ENCODE data around the gene SMAD7. TPM values are rescaled to one million over a fixed set of nuclear protein-coding genes. Genes with fewer than 3 reads are reported as not detected.

The SMAD7 gene
- total and polyA plus RNA-seq, 10 of the 15 experiments (the other 5 are each of a cell fraction or from before 2014, with no cell fraction given) = 1.3 to 22.5 (median 8.0) TPM

DNA sequence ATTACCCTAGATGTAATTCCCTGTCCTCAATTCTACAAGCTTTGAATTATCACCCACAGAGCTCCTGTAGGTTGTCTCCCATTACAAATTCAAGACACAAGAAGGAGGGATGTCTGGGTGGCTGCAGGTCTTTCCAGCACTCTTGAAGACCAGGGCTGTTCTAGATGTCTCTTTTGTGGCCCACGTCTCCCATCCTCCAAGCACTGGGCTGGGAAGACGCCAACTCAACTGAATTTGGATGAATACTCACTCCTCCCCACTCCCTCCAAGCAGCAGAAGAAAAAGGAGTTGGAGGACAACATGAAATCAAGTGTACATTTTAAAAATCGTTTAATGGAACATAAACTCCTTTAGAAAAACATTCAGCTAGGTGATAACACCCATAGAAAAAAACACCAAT lies 31.2 kb downstream of the SMAD7 start:
- WGBS (ENCODE audit: insufficient coverage, insufficient replicate concordance, low lambda C conversion rate, missing lambda C conversion rate) = 63% methylated on average over 3 of the region's 3 CpGs

More for the DNA sequence above, 31.2 kb downstream of the SMAD7 start:
- TF ChIP-seq, protein P1, sequence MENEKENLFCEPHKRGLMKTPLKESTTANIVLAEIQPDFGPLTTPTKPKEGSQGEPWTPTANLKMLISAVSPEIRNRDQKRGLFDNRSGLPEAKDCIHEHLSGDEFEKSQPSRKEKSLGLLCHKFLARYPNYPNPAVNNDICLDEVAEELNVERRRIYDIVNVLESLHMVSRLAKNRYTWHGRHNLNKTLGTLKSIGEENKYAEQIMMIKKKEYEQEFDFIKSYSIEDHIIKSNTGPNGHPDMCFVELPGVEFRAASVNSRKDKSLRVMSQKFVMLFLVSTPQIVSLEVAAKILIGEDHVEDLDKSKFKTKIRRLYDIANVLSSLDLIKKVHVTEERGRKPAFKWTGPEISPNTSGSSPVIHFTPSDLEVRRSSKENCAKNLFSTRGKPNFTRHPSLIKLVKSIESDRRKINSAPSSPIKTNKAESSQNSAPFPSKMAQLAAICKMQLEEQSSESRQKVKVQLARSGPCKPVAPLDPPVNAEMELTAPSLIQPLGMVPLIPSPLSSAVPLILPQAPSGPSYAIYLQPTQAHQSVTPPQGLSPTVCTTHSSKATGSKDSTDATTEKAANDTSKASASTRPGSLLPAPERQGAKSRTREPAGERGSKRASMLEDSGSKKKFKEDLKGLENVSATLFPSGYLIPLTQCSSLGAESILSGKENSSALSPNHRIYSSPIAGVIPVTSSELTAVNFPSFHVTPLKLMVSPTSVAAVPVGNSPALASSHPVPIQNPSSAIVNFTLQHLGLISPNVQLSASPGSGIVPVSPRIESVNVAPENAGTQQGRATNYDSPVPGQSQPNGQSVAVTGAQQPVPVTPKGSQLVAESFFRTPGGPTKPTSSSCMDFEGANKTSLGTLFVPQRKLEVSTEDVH (IDR thresholded peaks at IDR 0.05; ENCODE audit: low read depth, partially characterized antibody) = no peak
- TF ChIP-seq PAX5 (IDR thresholded peaks at IDR 0.05; ENCODE audit: borderline replicate concordance, low read depth, low read length) (no peak), NFXL1 (IDR thresholded peaks at IDR 0.05; ENCODE audit: borderline replicate concordance) (no peak), ZZZ3 (IDR thresholded peaks at IDR 0.05; ENCODE audit: control insufficient read depth, insufficient read length, low read depth) (no peak), TCF3 (IDR thresholded peaks at IDR 0.05; ENCODE audit: borderline replicate concordance, insufficient read depth, low read depth, low read length) (no peak), BACH1 (IDR thresholded peaks at IDR 0.05; ENCODE audit: borderline replicate concordance) (no peak), FOS (IDR thresholded peaks at IDR 0.05; ENCODE audit: borderline replicate concordance, extremely low read depth, insufficient read length) (no peak), NR2C2 (IDR thresholded peaks at IDR 0.05; ENCODE audit: borderline replicate concordance, control insufficient read depth, insufficient read length, low read depth) (no peak)
- Histone ChIP-seq H3K4me1 (ENCODE audit: control insufficient read depth, insufficient read depth, low read length) (peaks cover 40% of the 10 kb centered on the region), H3K27me3 (replicated peaks in 1 of 2; ENCODE audit: control insufficient read depth in 2 of 2, insufficient read depth in 2 of 2, low read length in 1 of 2) (no peaks in the 10 kb centered on the region), H3K4me3 (no peak overlapping the region), H3K36me3 (ENCODE audit: control insufficient read depth in 2 of 2, insufficient read depth in 2 of 2, low read length in 1 of 2) (peaks cover 11 to 35% of the 10 kb centered on the region in 2 experiments; a peak in 3 of 4 replicates), H3K9me3 (replicated peaks; ENCODE audit: control insufficient read depth, insufficient read depth, low read length) (no peaks in the 10 kb centered on the region), H3K27ac (ENCODE audit: control insufficient read depth, insufficient read depth) (no peak overlapping the region), H3K4me2 (ENCODE audit: control insufficient read depth, insufficient read depth) (no peak overlapping the region), H3K79me2 (ENCODE audit: control insufficient read depth, insufficient read depth, low read length) (peaks cover 32% of the 10 kb centered on the region), H2AFZ (ENCODE audit: control insufficient read depth, low read depth, low read length) (no peak overlapping the region), H4K20me1 (ENCODE audit: control insufficient read depth, insufficient read depth) (no peaks in the 10 kb centered on the region), H3K9ac (ENCODE audit: control insufficient read depth, insufficient read depth, low read length) (no peak overlapping the region)
- DNase-seq (ENCODE audit: low read depth, low spot score) = no peak
- ChIA-PET SMC1A (ENCODE audit: uncharacterized antibody, unreplicated experiment) (interaction anchor here (1.0 to 3.0 kb wide), 10 partner anchors 11 to 142 kb away, joined by 3 to 15 read pairs (median 6); no protein-coding TSS in a partner anchor), RAD21 (ENCODE audit: unreplicated experiment) (interaction anchor here (1.4 to 2.7 kb wide), 4 partner anchors 9 to 141 kb away, joined by 4 to 26 read pairs (median 10); no protein-coding TSS in a partner anchor), CTCF (interaction anchor here (0.9 to 1.6 kb wide), 3 partner anchors 10 to 14 kb away, joined by 3 to 6 read pairs (median 5); no protein-coding TSS in a partner anchor), POLR2A (interaction anchor here (1.0 to 1.7 kb wide), 2 partner anchors 9 to 142 kb away, joined by 3 to 4 read pairs; no protein-coding TSS in a partner anchor)
- intact Hi-C loops (cut with micrococcal nuclease; ENCODE audit: unreplicated experiment) (loop anchor here (5.0 to 10.0 kb wide), 4 partner anchors 52 to 245 kb away; no protein-coding TSS in a partner anchor), in situ Hi-C loops (cut with MboI) (no loop called here)
- FAIRE-seq = peak; percentile 75
- no peak for ATAC-seq
- BruUV-seq (replicated peaks) = no TSS peak
